ENCODE measurements around the gene RIT1.
A peak's percentile ranks its signal among the peaks of the same experiment; 100 is the strongest.
"Not testable (repeated sequence)": the region's sequence is repeated elsewhere in the genome, so short reads cannot be mapped to it uniquely, and the experiment has no call there.

Gene RIT1

GRCh38 chr1:155934097-155934935 is 23.2 kb upstream of the RIT1 start, which contains the start of gene KHDC4:
Gene KHDC4 (minus strand): TSS chr1:155934413. CDS start chr1:155934373, 40 bp downstream.
- peak; percentile 100 for DNase-seq (ENCODE audit: low spot score)

GRCh38 chr1:155933591-155934096 is 22.5 kb upstream of the RIT1 start:
- no peak for DNase-seq (ENCODE audit: low spot score)

- DNase-seq (ENCODE audit: low spot score), result no peak
Observed at GRCh38 chr1:155932487-155932886, 21.3 kb upstream of the RIT1 start.

- DNase-seq (ENCODE audit: low spot score), result no peak
Observed at GRCh38 chr1:155932081-155932480, 20.9 kb upstream of the RIT1 start.

GRCh38 chr1:155931332-155932038 is 20.3 kb upstream of the RIT1 start:
- no peak for DNase-seq (ENCODE audit: low spot score)

- DNase-seq (ENCODE audit: low spot score), result not testable (repeated sequence)
Observed at GRCh38 chr1:155930725-155931124, 19.6 kb upstream of the RIT1 start.

- DNase-seq (ENCODE audit: low spot score), result no peak
Observed at GRCh38 chr1:155929057-155929456, 17.9 kb upstream of the RIT1 start.

- DNase-seq (ENCODE audit: low spot score), result no peak
Observed at GRCh38 chr1:155925506-155925905, 14.4 kb upstream of the RIT1 start.

- DNase-seq (ENCODE audit: low spot score), result no peak
Observed at GRCh38 chr1:155920717-155921116, 9.6 kb upstream of the RIT1 start.

- no peak for DNase-seq (ENCODE audit: low spot score)
Observed at GRCh38 chr1:155919801-155920200, 8.7 kb upstream of the RIT1 start.

- no peak for DNase-seq (ENCODE audit: low spot score)
Observed at GRCh38 chr1:155918660-155919059, 7.5 kb upstream of the RIT1 start.

- DNase-seq (ENCODE audit: low spot score), result no peak
Observed at GRCh38 chr1:155913969-155914757, 3.0 kb upstream of the RIT1 start.

- no peak for DNase-seq (ENCODE audit: low spot score)
Observed at GRCh38 chr1:155912056-155912536, 947 bp upstream of the RIT1 start.

GRCh38 chr1:155910621-155911121 is 478 bp downstream of the RIT1 start:
- DNase-seq (ENCODE audit: low spot score), result peak; percentile 60

- no peak for DNase-seq (ENCODE audit: low spot score)
Observed at GRCh38 chr1:155909894-155910293, 1.3 kb downstream of the RIT1 start.

- DNase-seq (ENCODE audit: low spot score), result no peak
Observed at GRCh38 chr1:155904261-155904660, 6.9 kb downstream of the RIT1 start.

- no peak for DNase-seq (ENCODE audit: low spot score)
Observed at GRCh38 chr1:155900161-155900560, 11.0 kb downstream of the RIT1 start.

GRCh38 chr1:155899683-155900082 is 11.5 kb downstream of the RIT1 start:
- DNase-seq (ENCODE audit: low spot score), result no peak

GRCh38 chr1:155898888-155899287 is 12.3 kb downstream of the RIT1 start:
- DNase-seq (ENCODE audit: low spot score), result no peak

- no peak for DNase-seq (ENCODE audit: low spot score)
Observed at GRCh38 chr1:155897746-155898145, 13.4 kb downstream of the RIT1 start.

GRCh38 chr1:155896476-155896875 is 14.7 kb downstream of the RIT1 start:
- not testable (repeated sequence) for DNase-seq (ENCODE audit: low spot score)
